Coronary artery (tissue), 2 donors: ENCODE data around the gene CEBPG.

Experiments
- DNase-seq: peaks from one replicate; pipeline ENCODE4 v3.0.0-alpha.2; 2017; ENCODE audit warnings: low spot score
- H3K27ac ChIP-seq, 2 donors: fragments of 200-600 bp; sonication (generic); one replicate each; pipeline ENCODE4 v1.5.1; 2016 to 2019
- H3K4me3 ChIP-seq: fragments of 200-600 bp; sonication (generic); 2 replicates; pipeline ENCODE4 v1.5.1; 2016; ENCODE audit warnings: mild to moderate bottlenecking, moderate library complexity
- TF ChIP-seq, protein P1 (sequence below): fragments of 200-600 bp; sonication (generic); IDR thresholded peaks from one replicate; pipeline ENCODE4 v1.5.1; 2019; ENCODE audit warnings: antibody characterized with exemption

The CEBPG gene

DNA sequence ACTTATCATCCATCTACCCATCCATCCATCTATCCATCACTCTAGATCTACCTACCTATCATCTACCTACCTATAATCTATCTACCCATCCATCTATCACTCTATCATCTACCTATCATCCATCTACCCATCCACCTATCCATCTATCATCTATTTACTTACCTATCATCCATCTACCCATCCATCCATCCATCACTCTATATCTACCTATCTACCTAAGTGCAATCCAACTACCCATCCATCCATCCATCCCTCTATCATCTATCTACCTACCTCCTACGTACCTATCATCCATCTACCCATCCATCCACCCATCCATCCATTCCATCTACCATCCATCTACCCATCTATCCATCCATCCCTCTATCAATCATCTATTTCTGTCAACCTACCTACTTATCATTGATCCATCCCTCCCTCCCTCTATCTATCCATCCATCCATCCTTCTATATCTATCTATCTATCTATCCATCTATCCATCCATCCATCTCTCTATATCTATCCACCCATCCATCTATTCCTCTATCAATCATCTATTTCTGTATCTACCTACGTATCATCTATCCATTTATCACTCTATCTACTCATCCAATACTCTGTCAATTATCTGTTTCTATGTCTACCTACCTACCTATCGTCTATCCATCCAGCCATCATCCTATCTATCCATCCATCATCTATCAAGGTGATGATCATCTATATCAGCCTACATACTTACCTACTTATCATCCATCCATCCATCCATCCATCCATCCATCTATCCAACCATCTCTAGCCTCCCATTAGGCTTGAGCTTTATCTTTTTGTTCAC, 49.1 kb downstream of the CEBPG start:
- Histone ChIP-seq H3K4me3 (no peak overlapping the region), H3K27ac (no peak overlapping the region)
- no peak for DNase-seq
- TF ChIP-seq, protein P1, sequence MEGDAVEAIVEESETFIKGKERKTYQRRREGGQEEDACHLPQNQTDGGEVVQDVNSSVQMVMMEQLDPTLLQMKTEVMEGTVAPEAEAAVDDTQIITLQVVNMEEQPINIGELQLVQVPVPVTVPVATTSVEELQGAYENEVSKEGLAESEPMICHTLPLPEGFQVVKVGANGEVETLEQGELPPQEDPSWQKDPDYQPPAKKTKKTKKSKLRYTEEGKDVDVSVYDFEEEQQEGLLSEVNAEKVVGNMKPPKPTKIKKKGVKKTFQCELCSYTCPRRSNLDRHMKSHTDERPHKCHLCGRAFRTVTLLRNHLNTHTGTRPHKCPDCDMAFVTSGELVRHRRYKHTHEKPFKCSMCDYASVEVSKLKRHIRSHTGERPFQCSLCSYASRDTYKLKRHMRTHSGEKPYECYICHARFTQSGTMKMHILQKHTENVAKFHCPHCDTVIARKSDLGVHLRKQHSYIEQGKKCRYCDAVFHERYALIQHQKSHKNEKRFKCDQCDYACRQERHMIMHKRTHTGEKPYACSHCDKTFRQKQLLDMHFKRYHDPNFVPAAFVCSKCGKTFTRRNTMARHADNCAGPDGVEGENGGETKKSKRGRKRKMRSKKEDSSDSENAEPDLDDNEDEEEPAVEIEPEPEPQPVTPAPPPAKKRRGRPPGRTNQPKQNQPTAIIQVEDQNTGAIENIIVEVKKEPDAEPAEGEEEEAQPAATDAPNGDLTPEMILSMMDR, result no peak

DNA sequence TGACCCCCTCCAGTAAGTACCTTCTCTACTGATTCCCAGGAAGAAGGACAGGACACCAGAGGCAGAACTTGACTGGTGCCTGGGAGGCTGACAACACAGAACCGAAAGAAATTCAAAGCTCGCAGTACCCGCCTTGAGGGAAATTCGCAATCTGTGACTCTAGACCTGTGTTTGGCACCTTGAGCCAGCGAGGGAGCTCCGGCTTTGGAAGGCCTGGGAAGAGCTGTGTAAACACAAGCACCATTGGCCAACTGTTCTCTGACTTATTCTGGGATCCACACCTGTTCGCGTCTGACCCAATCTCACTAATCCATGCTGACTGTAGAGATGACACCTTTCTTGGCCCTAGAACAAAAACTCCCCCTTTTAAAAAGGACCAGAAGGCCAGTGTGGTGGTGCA, 50.7 kb downstream of the CEBPG start:
- Histone ChIP-seq H3K4me3 (no peak overlapping the region), H3K27ac (no peak overlapping the region)
- TF ChIP-seq, protein P1, result no peak
- DNase-seq, result no peak

DNA sequence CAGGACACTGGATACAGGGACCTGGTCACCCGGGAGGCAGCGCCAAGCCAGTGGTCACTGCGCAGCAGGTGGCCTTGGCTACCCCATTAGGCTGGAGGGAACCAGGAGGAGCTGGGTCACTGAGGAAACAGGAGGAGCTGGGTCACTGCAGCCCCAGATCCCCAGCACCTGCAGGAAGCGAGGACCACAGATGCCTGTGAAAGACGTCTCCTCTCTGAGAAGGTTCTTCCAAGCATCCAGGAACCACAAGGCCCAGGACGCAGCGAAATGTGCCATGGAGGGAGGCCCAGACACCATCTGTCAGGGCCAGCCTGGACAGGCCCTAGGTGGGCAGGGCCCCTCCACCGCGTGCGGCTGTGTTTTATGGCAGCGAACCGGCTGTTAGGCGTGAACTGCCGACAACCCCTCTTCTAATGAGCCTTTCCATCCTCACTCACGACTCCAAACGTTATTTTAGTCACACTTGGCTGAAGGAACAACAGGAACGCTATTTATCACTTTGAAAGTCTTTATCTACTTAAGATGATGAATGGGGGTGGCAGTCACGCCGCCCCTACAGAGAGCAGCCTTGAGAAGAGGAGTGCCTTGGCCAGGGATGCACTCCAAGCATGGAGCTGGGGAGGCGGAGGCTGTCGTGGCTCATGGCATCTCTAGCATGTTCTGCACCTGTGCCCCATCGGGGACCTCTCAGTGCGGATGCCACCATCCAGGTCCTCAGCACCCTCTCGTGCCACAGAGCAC, 53.3 kb downstream of the CEBPG start:
- Histone ChIP-seq H3K4me3 (no peak overlapping the region), H3K27ac (no peak overlapping the region)
- TF ChIP-seq, protein P1, result no peak
- DNase-seq, result no peak

DNA sequence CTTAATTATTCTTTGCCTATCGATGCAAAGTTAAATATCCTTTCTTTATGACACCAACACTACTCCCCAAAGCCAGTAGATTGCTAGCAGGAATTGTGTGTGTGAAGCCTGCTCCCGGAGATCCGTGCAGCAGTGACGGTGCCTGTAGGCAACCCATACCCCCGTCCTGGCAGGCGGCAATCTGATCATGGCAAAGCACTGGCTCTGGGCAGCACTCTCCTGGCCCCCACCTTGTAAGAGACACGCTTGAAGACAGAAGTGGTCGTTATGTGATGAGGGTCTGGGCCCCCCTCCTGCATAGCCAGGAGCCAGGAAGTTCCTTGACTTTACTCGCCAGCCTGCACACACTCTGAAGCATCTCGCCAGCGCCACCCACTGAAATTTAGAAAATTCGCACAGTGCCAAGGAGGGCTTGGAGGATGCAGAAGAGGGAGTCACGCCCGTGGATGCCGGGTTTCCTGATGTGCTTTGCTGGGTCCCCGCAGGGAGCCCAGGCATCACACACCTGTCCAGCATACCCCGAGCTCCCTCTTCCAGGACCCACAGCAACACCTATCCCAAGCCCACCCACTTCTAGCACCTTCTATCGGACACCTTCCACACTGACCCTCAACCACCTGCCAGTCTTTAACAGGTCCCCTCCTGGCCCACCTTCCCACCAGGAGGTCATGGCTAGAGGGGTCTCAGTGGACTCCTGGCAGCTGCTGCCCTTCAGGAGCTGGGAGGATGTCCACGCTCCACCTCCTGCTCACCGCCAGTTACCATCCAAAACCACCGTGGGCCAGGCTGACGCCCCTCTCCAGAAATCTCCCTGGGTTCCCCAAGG, 54.5 kb downstream of the CEBPG start:
- DNase-seq, result no peak
- Histone ChIP-seq H3K27ac (no peak overlapping the region), H3K4me3 (no peak overlapping the region)
- TF ChIP-seq, protein P1, result no peak

DNA sequence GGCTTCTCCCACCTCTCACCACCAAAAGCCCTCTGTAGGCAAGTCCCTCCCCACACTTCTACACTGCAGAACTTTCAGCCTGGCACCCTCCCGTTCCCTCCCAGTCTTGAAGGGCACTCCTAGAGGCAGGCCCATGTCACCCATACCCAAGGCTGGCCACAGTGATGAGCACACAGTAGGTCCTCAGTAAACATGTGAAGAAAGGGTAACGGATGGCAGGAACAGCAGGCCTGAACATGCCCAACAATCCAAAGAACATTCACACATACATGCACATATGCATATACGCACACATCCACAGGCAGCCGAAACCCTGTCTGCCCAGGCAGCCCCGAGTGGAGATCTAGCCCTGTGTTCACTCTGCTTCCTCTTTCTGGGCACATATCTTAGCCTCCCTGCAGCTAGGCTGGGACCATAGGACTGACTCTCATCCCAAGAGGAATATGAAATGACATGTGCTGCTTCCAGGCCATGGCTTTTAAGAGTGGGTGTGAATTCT, 55.2 kb downstream of the CEBPG start:
- TF ChIP-seq, protein P1, result no peak
- no peak for DNase-seq
- no peak overlapping the region for H3K27ac ChIP-seq
- H3K4me3 ChIP-seq, result no peak overlapping the region

DNA sequence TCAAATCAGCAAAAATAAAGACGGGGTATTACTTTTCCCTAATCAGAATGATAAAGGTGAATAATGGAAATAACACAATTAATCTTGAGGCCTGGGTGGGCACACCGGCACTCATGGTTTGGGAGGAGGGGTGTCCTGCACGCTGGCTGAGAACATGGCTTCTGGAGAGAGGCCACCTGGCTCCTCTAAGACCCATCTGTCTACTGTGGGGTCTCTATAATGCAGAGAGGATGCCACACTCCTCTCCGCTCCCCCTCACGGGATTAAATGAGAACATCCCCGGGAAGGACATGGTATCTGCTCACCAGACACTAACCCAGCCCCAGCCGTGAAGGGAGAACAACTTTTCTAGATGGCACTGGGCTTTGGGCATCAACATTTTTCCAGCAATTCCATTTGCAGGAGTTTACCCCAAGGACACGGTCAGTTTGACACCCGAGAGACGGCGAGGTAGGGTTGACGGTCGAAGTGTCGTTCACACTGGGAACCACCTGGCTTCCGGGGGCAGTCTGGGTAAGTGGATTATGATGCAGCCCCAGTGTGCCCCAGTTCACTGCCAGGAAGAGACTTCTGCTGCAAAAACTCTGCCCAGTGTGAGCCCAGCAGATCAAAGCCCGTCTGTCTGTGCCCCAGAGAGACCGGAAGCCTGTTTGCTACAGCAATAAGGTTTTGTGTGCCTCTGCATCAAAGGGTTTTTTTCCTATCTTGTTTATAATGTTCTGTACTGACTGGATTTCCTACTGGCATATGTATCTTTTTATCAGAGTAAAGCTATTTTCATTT, 56.6 kb downstream of the CEBPG start:
- TF ChIP-seq, protein P1, result no peak
- Histone ChIP-seq H3K4me3 (no peak overlapping the region), H3K27ac (no peak overlapping the region)
- DNase-seq, result no peak
